Measurements from ENCODE around the gene CLTCL1. TPM values are rescaled to one million over a fixed set of nuclear protein-coding genes. Genes with fewer than 3 reads are reported as not detected.
"Not testable (repeated sequence)": the region's sequence is repeated elsewhere in the genome, so short reads cannot be mapped to it uniquely, and the experiment has no call there.

The CLTCL1 gene
- total RNA-seq, 2 donors from 2014 or later: 0.66 to 2.3 TPM

DNA sequence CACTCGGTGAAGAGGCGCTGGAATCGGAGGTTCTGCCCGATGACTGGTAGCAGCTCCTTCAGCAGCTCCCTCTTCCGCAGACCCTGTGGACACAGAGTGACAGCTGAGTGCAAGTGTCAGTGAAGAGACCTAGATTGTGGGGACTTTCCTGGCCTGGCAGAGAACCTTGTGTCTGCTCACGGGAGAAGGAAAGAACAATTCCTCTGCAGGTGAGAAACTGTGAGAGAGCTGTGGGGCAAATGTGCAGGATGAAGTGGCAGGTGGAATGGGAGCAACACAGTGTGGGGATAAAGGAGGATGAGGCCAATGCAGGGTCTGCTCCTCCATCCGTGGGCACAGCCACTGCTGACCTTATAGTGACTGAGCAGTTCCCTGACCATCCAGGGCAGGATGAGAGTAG is 40.0 kb upstream of the CLTCL1 start:
- intact Hi-C loops (cut with DNase I): no loop called here
- Histone ChIP-seq H3K27ac (no peak overlapping the region), H3K27me3 (no peaks in the 10 kb centered on the region), H3K4me1 (no peaks in the 10 kb centered on the region), H3K9me3 (no peaks in the 10 kb centered on the region), H3K36me3 (replicated peaks in 1 of 2; ENCODE audit: insufficient read depth in 1 of 2, low read depth in 2 of 2) (peaks cover 5 to 16% of the 10 kb centered on the region in 2 donors), H3K4me3 (no peak overlapping the region)
- ATAC-seq (no peak), DNase-seq (no peak)
- 97 to 100% methylated on average over 2 to 7 of the region's 7 CpGs for WGBS, 2 donors
- TF ChIP-seq POLR2A (IDR thresholded peaks at IDR 0.05): no peak

DNA sequence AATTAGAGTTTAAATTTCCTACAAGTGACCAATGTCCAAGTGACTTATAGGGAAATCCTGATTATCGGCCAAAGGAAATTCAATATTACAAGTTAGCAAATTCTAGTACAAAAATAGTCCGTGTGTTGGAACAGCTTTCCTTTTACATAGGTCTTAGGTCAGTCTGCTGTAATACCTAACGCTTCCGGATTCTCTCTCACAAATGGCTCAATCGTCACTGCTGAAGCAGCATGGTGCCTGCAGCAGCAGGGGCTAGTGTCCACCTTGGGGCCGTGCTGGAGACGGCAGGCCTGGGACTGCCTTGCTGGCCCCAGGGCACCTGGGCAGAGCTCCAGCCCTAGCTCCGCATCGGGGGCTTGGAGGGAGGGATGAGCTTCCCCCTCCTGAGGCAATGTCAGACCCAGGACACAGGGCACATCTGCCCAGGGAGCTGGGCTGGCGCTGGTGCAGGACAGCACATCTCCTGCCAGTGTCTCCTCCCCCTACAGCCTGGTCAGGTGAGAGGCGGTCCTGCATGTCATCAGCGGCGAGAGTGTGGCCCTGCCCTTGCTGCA is 39.4 kb upstream of the CLTCL1 start:
- no peaks in the 10 kb centered on the region for H3K4me1 ChIP-seq
- ATAC-seq: no peak
- peaks cover 5 to 13% of the 10 kb centered on the region in 2 donors for H3K36me3 ChIP-seq (replicated peaks in 1 of 2; ENCODE audit: insufficient read depth in 1 of 2, low read depth in 2 of 2)
- H3K27ac ChIP-seq: no peak overlapping the region
- no peak for DNase-seq
- 92 to 96% methylated on average over 6 to 10 of the region's 13 CpGs for WGBS, 2 donors
- H3K4me3 ChIP-seq: no peak overlapping the region
- H3K27me3 ChIP-seq: no peaks in the 10 kb centered on the region
- no peaks in the 10 kb centered on the region for H3K9me3 ChIP-seq
- intact Hi-C loops (cut with DNase I): no loop called here
- no peak for TF ChIP-seq POLR2A (IDR thresholded peaks at IDR 0.05)
- TF ChIP-seq, protein P1, sequence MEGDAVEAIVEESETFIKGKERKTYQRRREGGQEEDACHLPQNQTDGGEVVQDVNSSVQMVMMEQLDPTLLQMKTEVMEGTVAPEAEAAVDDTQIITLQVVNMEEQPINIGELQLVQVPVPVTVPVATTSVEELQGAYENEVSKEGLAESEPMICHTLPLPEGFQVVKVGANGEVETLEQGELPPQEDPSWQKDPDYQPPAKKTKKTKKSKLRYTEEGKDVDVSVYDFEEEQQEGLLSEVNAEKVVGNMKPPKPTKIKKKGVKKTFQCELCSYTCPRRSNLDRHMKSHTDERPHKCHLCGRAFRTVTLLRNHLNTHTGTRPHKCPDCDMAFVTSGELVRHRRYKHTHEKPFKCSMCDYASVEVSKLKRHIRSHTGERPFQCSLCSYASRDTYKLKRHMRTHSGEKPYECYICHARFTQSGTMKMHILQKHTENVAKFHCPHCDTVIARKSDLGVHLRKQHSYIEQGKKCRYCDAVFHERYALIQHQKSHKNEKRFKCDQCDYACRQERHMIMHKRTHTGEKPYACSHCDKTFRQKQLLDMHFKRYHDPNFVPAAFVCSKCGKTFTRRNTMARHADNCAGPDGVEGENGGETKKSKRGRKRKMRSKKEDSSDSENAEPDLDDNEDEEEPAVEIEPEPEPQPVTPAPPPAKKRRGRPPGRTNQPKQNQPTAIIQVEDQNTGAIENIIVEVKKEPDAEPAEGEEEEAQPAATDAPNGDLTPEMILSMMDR (IDR thresholded peaks at IDR 0.05): no peak

DNA sequence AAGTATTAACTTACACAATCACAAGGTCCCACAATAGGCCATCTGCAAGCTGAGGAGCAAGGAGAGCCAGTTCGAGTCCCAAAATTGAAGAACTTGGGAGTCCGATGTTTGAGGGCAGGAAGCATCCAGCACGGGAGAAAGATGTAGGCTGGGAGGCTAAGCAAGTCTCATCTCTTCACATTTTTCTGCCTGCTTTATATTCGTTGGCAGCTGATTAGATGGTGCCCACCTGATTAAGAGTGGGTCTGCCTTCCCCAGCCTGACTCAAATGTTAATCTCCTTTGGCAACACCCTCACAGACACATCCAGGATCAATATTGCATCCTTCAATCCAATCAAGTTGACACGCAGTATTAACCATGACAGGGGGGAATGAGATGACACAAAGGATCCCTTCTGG is 38.7 kb upstream of the CLTCL1 start:
- peaks cover 5 to 13% of the 10 kb centered on the region in 2 donors for H3K36me3 ChIP-seq (replicated peaks in 1 of 2; ENCODE audit: insufficient read depth in 1 of 2, low read depth in 2 of 2)
- H3K27ac ChIP-seq; H3K4me1 ChIP-seq; H3K4me3 ChIP-seq; H3K27me3 ChIP-seq; intact Hi-C loops (cut with DNase I); H3K9me3 ChIP-seq; DNase-seq; ATAC-seq: not testable (repeated sequence)
- WGBS, 2 donors: 83 to 98% methylated on average over 5 of the region's 5 CpGs

DNA sequence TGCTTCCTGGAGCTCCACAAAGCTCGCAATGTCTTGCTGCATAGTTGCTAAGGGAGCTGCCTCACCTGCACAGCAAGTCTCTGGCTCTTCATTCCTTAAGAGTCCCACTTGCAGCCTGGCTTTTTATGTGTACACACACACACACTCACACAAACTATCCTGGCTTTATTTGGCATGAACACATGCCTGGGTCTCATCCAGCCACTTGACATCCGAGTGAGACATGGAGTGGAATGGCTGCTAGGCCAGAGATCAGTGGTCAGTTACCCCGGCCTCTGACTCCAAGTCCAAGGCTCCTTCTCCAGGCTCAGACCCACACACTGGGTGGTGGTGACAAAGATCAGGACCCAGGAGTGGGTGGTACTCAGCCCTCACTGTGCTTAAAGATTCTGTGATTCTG is 37.9 kb upstream of the CLTCL1 start:
- no peak for DNase-seq
- H3K4me1 ChIP-seq: no peaks in the 10 kb centered on the region
- no peak for ATAC-seq
- H3K27ac ChIP-seq: no peak overlapping the region
- TF ChIP-seq, protein P1 (IDR thresholded peaks at IDR 0.05): no peak
- no peak for TF ChIP-seq POLR2A (IDR thresholded peaks at IDR 0.05)
- WGBS, 2 donors: 95 to 100% methylated on average over 1 to 3 of the region's 3 CpGs
- no peaks in the 10 kb centered on the region for H3K27me3 ChIP-seq
- peaks cover 5 to 13% of the 10 kb centered on the region in 2 donors for H3K36me3 ChIP-seq (replicated peaks in 1 of 2; ENCODE audit: insufficient read depth in 1 of 2, low read depth in 2 of 2)
- H3K9me3 ChIP-seq: no peaks in the 10 kb centered on the region
- intact Hi-C loops (cut with DNase I): no loop called here
- no peak overlapping the region for H3K4me3 ChIP-seq

DNA sequence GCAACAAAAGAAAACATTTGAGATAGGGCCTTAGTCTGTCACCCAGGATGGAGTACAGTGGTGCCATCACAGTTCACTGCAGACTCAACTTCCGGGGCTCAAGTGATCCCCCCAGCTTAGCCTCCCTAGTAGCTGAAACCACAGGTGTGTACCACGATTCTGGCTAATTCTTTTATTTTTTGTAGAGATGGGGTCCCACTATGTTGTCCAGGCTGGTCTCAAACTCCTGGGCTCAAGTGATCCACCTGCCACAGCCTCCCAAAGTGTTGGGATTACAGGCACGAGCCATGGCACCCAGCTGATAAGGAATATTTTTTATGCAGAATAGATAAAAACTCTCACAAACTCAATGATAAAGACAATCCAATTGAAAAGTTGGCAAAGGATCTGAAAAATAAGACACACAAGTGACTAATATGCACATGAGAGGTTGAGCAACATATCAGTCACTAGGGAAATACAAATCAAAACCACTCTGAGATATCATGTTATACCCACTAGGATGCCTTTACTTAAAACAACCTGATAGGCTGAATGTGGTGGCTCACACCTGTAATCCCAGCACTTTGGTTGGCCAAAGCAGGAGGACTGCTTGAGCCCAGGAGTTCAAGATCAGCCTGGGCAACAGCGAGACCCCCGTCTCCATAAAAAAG is 33.9 kb upstream of the CLTCL1 start:
- ATAC-seq (no peak), DNase-seq (no peak)
- 79 to 82% methylated on average over 5 of the region's 5 CpGs for WGBS, 2 donors
- Histone ChIP-seq H3K36me3 (replicated peaks in 1 of 2; ENCODE audit: insufficient read depth in 1 of 2, low read depth in 2 of 2) (peaks cover 0 to 8% of the 10 kb centered on the region in 2 donors), H3K4me1 (no peaks in the 10 kb centered on the region), H3K9me3 (no peaks in the 10 kb centered on the region), H3K27ac (no peak overlapping the region), H3K4me3 (no peak overlapping the region), H3K27me3 (no peaks in the 10 kb centered on the region)
- intact Hi-C loops (cut with DNase I): no loop called here
- TF ChIP-seq, protein P1 (IDR thresholded peaks at IDR 0.05): no peak
- TF ChIP-seq POLR2A (IDR thresholded peaks at IDR 0.05): no peak

DNA sequence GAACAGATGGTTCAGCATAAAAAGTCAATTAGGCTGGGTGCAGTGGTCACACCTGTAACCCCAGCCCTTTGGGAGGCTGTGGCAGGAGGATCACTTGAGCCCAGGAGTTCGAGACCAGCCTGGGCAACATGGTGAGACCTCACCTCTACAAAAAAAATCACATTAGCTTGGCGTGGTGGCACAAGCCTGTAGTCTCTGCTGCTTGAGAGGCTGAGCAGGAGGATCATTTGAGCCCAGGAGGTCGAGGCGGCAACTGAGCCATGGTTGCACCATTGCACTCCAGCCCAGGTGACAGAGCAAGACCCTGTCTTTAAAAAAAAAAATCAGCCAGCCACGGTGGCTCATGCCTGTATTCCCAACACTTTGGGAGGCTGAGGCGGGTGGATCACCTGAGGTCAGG is 31.9 kb upstream of the CLTCL1 start:
- WGBS, 2 donors: 88 to 93% methylated on average over 5 to 6 of the region's 6 CpGs

More for the DNA sequence above, 31.9 kb upstream of the CLTCL1 start:
- ATAC-seq; H3K27me3 ChIP-seq; H3K36me3 ChIP-seq (replicated peaks in 1 of 2; ENCODE audit: insufficient read depth in 1 of 2, low read depth in 2 of 2); H3K9me3 ChIP-seq; intact Hi-C loops (cut with DNase I); H3K27ac ChIP-seq; H3K4me1 ChIP-seq; H3K4me3 ChIP-seq; DNase-seq: not testable (repeated sequence)
